Activated T-cell treated with anti-CD3 and anti-CD28 coated beads for 48 hours (primary cell): ENCODE data around the gene PPP1R13L.
"Not testable (repeated sequence)": the region's sequence is repeated elsewhere in the genome, so short reads cannot be mapped to it uniquely, and the experiment has no call there.

Experiments
- DNase-seq: peaks from one replicate; pipeline ENCODE4 v3.0.0-alpha.2; 2020; ENCODE audit warnings: low read depth

PPP1R13L gene

GRCh38 chr19:45429896-45430295 is 25.0 kb upstream of the PPP1R13L start:
- DNase-seq = not testable (repeated sequence)

GRCh38 chr19:45428384-45429231 is 23.7 kb upstream of the PPP1R13L start:
- DNase-seq = no peak

GRCh38 chr19:45424191-45425058 is 19.6 kb upstream of the PPP1R13L start:
- DNase-seq = no peak

GRCh38 chr19:45423589-45424190 is 18.8 kb upstream of the PPP1R13L start, which contains the start of gene ERCC1:
Gene ERCC1 (minus strand): TSS chr19:45423917. CDS start chr19:45423374, 543 bp downstream.
- peak; percentile 83 for DNase-seq

- DNase-seq = no peak
These were observed 18.2 kb upstream of the PPP1R13L start for GRCh38 chr19:45423033-45423588.

- DNase-seq = no peak
These were observed 17.2 kb upstream of the PPP1R13L start for GRCh38 chr19:45421947-45422498.

- no peak for DNase-seq
These were observed 16.0 kb upstream of the PPP1R13L start for GRCh38 chr19:45420871-45421270.

GRCh38 chr19:45420356-45420755 is 15.5 kb upstream of the PPP1R13L start:
- DNase-seq = no peak

GRCh38 chr19:45419895-45420294 is 15.0 kb upstream of the PPP1R13L start:
- no peak for DNase-seq

- no peak for DNase-seq
These were observed 14.5 kb upstream of the PPP1R13L start for GRCh38 chr19:45419396-45419795.

GRCh38 chr19:45418802-45419201 is 13.9 kb upstream of the PPP1R13L start:
- DNase-seq = no peak

GRCh38 chr19:45417151-45417550 is 12.3 kb upstream of the PPP1R13L start:
- DNase-seq = no peak

GRCh38 chr19:45414468-45414867 is 9.6 kb upstream of the PPP1R13L start:
- DNase-seq = no peak

GRCh38 chr19:45413497-45413896 is 8.6 kb upstream of the PPP1R13L start:
- no peak for DNase-seq

- DNase-seq = not testable (repeated sequence)
These were observed 5.5 kb upstream of the PPP1R13L start for GRCh38 chr19:45410330-45410729.

- DNase-seq = no peak
These were observed 4.7 kb upstream of the PPP1R13L start for GRCh38 chr19:45409557-45409920.

GRCh38 chr19:45408830-45409556 is 4.1 kb upstream of the PPP1R13L start:
- no peak for DNase-seq

- DNase-seq = no peak
These were observed 3.3 kb upstream of the PPP1R13L start for GRCh38 chr19:45408121-45408520.

GRCh38 chr19:45407585-45407984 is 2.7 kb upstream of the PPP1R13L start:
- not testable (repeated sequence) for DNase-seq

- DNase-seq = no peak
These were observed 2.2 kb upstream of the PPP1R13L start for GRCh38 chr19:45407091-45407375.
